ENCODE results near the gene NRXN3.

- no peak for TF ChIP-seq TARDBP (IDR thresholded peaks at IDR 0.05)
- TF ChIP-seq SUZ12 (IDR thresholded peaks at IDR 0.05), result no peak
- TF ChIP-seq FOXM1 (IDR thresholded peaks at IDR 0.05; ENCODE audit: borderline replicate concordance), result no peak
These were observed 1469.4 kb downstream of the NRXN3 start for GRCh38 chr14:79639613-79640012.

Data from HEK293T (cell line).